ENCODE data around the gene LHPP.
A peak's percentile ranks its signal among the peaks of the same experiment; 100 is the strongest.

GRCh38 chr10:124657806-124658205 lies 196.2 kb downstream of the LHPP start:
- TF ChIP-seq CTCF (IDR thresholded peaks at IDR 0.05 in 8 of 11, conservative IDR thresholded peaks at IDR 0.05 in 3 of 11): no peak
- peak in 2 of 3 donors; percentile 29 to 46 for TF ChIP-seq POLR2AphosphoS5 (IDR thresholded peaks at IDR 0.05)
- no peak for TF ChIP-seq POLR2A (IDR thresholded peaks at IDR 0.05)

Measured in spleen (tissue), 7 donors.